Activated B cell treated with CpG ODN at 0.5 μM for 24 hours (primary cell): Measurements from ENCODE around the gene TIGIT. TPM values are rescaled to one million over a fixed set of nuclear protein-coding genes. Genes with fewer than 3 reads are reported as not detected.

Experiments
- ATAC-seq: fragments of 200-7000 bp; cut with Tn5 transposase; one replicate; pipeline ENCODE4 v1.10.0; 2021; ENCODE audit warnings: low read depth, mild to moderate bottlenecking, moderate library complexity
- CTCF ChIA-PET: fragments of 350-600 bp; sonication (Branson Sonifier 250); formaldehyde crosslinking; loops from one replicate; lab custom pipeline; 2021; ENCODE audit warnings: antibody characterized with exemption; lab: Charles Lee
- POLR2A ChIA-PET: fragments of 350-600 bp; sonication (Branson Sonifier 250); formaldehyde crosslinking; loops from one replicate; lab custom pipeline; 2021; ENCODE audit warnings: antibody characterized with exemption; lab: Charles Lee
- DNase-seq: peaks from one replicate; pipeline ENCODE4 v3.0.0; 2022
- H3K27ac Mint-ChIP-seq: one replicate; pipeline ENCODE4 v1.8.0; 2020; ENCODE audit warnings: mixed read lengths
- H3K27me3 Mint-ChIP-seq: one replicate; pipeline ENCODE4 v1.8.0; 2021; ENCODE audit warnings: mixed read lengths
- H3K36me3 Mint-ChIP-seq: one replicate; pipeline ENCODE4 v1.8.0; 2021; ENCODE audit warnings: low read depth, mixed read lengths
- H3K4me1 Mint-ChIP-seq: one replicate; pipeline ENCODE4 v1.8.0; 2021; ENCODE audit warnings: mixed read lengths
- H3K4me3 Mint-ChIP-seq: one replicate; pipeline ENCODE4 v1.8.0; 2020; ENCODE audit warnings: mild to moderate bottlenecking, mixed read lengths
- H3K9me3 Mint-ChIP-seq: one replicate; pipeline ENCODE4 v1.8.0; 2020; ENCODE audit warnings: mixed read lengths
- CTCF ChIP-seq: fragments of 200-600 bp; IDR thresholded peaks from one replicate; pipeline ENCODE4 v1.8.0; 2022; ENCODE audit warnings: antibody characterized with exemption, mild to moderate bottlenecking
- intact Hi-C: fragments of 100-400 bp; cut with micrococcal nuclease; formaldehyde crosslinking; loops from one replicate; pipeline ENCODE4 v1.15.1; 2024
- total RNA-seq: library from RNA; stranded (reverse); gene quantifications from 2 replicates; pipeline ENCODE4 v1.2.3, GENCODE V29; 2022

Gene TIGIT
- total RNA-seq, 1 donor from 2014 or later: 3.3 TPM

- Mint-ChIP-seq H3K9me3 (no peaks in the 10 kb centered on the region), H3K4me3 (peak overlapping the region; percentile 60), H3K36me3 (peaks cover 38% of the 10 kb centered on the region), H3K27me3 (no peaks in the 10 kb centered on the region), H3K27ac (peak overlapping the region; percentile 87), H3K4me1 (peaks cover 63% of the 10 kb centered on the region)
- ChIA-PET CTCF (no interaction called here), POLR2A (interaction anchor here (0.7 kb wide), 1 partner anchor 72 kb away, joined by 9 read pairs; no protein-coding TSS in a partner anchor)
- intact Hi-C loops: loop anchor here (1.0 to 2.0 kb wide), 3 partner anchors 24 to 119 kb away; no protein-coding TSS in a partner anchor
- ATAC-seq (peak; percentile 69), DNase-seq (no peak)
- TF ChIP-seq CTCF: no peak
Observed at GRCh38 chr3:114332342-114333179, 38.7 kb downstream of the TIGIT start.

- DNase-seq (no peak), ATAC-seq (peak; percentile 31)
- ChIA-PET CTCF (interaction anchor here (1.3 kb wide), 2 partner anchors 9 to 43 kb away, joined by 3 to 5 read pairs; no protein-coding TSS in a partner anchor), POLR2A (interaction anchor here (0.6 to 2.8 kb wide), 3 partner anchors 37 to 119 kb away, joined by 5 to 12 read pairs (median 9); no protein-coding TSS in a partner anchor)
- Mint-ChIP-seq H3K4me1 (peaks cover 57% of the 10 kb centered on the region), H3K27me3 (no peaks in the 10 kb centered on the region), H3K4me3 (no peak overlapping the region), H3K36me3 (peaks cover 41% of the 10 kb centered on the region), H3K9me3 (no peaks in the 10 kb centered on the region), H3K27ac (peak overlapping the region; percentile 87)
- intact Hi-C loops: loop anchor here (2.0 kb wide), 1 partner anchor 25 kb away; no protein-coding TSS in a partner anchor
- no peak for TF ChIP-seq CTCF
Observed at GRCh38 chr3:114333180-114333922, 39.5 kb downstream of the TIGIT start.

- Mint-ChIP-seq H3K4me3 (no peak overlapping the region), H3K9me3 (no peaks in the 10 kb centered on the region), H3K4me1 (peaks cover 53% of the 10 kb centered on the region), H3K27me3 (no peaks in the 10 kb centered on the region), H3K27ac (peak overlapping the region; percentile 87), H3K36me3 (peaks cover 41% of the 10 kb centered on the region)
- intact Hi-C loops: loop anchor here (2.0 kb wide), 1 partner anchor 25 kb away; no protein-coding TSS in a partner anchor
- ChIA-PET POLR2A (interaction anchor here (0.6 to 2.8 kb wide), 3 partner anchors 37 to 120 kb away, joined by 5 to 12 read pairs (median 9); no protein-coding TSS in a partner anchor), CTCF (interaction anchor here (1.3 to 1.7 kb wide), 4 partner anchors 10 to 114 kb away, joined by 3 to 5 read pairs (median 4); no protein-coding TSS in a partner anchor)
- TF ChIP-seq CTCF: no peak
- no peak for ATAC-seq
- no peak for DNase-seq
Observed at GRCh38 chr3:114333923-114334240, 40.1 kb downstream of the TIGIT start.

- ATAC-seq (no peak), DNase-seq (no peak)
- Mint-ChIP-seq H3K36me3 (peaks cover 50% of the 10 kb centered on the region), H3K27ac (peak overlapping the region; percentile 59), H3K4me1 (peaks cover 43% of the 10 kb centered on the region), H3K9me3 (no peaks in the 10 kb centered on the region), H3K27me3 (no peaks in the 10 kb centered on the region), H3K4me3 (no peak overlapping the region)
- no peak for TF ChIP-seq CTCF
- ChIA-PET CTCF (interaction anchor here (0.6 to 2.7 kb wide), 9 partner anchors 31 to 704 kb away, joined by 3 to 18 read pairs (median 4); no protein-coding TSS in a partner anchor), POLR2A (interaction anchor here (2.3 to 2.8 kb wide), 2 partner anchors 29 to 122 kb away, joined by 6 to 12 read pairs; no protein-coding TSS in a partner anchor)
- intact Hi-C loops: loop anchor here (1.0 kb wide), 2 partner anchors 45 to 184 kb away; no protein-coding TSS in a partner anchor
Observed at GRCh38 chr3:114336122-114336697, 42.4 kb downstream of the TIGIT start.
